ENCODE results near the gene TSPAN4. TPM values are rescaled to one million over a fixed set of nuclear protein-coding genes. Genes with fewer than 3 reads are reported as not detected.
A peak's percentile ranks its signal among the peaks of the same experiment; 100 is the strongest.

Gene TSPAN4
- total and polyA plus RNA-seq, 10 donors = 32.1 to 140 (median 107) TPM

GRCh38 chr11:830295-831117 lies 12.1 kb upstream of the TSPAN4 start:
- H3K36me3 ChIP-seq = peaks cover 0 to 5% (median 0%) of the 10 kb centered on the region in 6 donors
- no peaks in the 10 kb centered on the region for H3K9me3 ChIP-seq
- peaks cover 0 to 88% (median 22%) of the 10 kb centered on the region in 7 donors for H3K27me3 ChIP-seq (replicated peaks in 1 of 7)
- peak overlapping the region in 5 of 8 donors; percentile 77 to 88 (median 86) for H3K27ac ChIP-seq
- H3K4me3 ChIP-seq = peak overlapping the region; percentile 29 to 74 (median 43)
- 1 to 8% (median 3%) methylated on average over 39 to 78 of the region's 78 CpGs for WGBS, 5 donors
- H3K4me1 ChIP-seq = peaks cover 59 to 97% (median 92%) of the 10 kb centered on the region in 6 donors
- TF ChIP-seq POLR2A (IDR thresholded peaks at IDR 0.05) = no peak
- TF ChIP-seq POLR2AphosphoS5 (IDR thresholded peaks at IDR 0.05) = peak; percentile 8 to 46 (median 36)
- DNase-seq = peak; percentile 93
- intact Hi-C loops (cut with DNase I; ENCODE audit: low total_unique reads) = no loop called here

DNA sequence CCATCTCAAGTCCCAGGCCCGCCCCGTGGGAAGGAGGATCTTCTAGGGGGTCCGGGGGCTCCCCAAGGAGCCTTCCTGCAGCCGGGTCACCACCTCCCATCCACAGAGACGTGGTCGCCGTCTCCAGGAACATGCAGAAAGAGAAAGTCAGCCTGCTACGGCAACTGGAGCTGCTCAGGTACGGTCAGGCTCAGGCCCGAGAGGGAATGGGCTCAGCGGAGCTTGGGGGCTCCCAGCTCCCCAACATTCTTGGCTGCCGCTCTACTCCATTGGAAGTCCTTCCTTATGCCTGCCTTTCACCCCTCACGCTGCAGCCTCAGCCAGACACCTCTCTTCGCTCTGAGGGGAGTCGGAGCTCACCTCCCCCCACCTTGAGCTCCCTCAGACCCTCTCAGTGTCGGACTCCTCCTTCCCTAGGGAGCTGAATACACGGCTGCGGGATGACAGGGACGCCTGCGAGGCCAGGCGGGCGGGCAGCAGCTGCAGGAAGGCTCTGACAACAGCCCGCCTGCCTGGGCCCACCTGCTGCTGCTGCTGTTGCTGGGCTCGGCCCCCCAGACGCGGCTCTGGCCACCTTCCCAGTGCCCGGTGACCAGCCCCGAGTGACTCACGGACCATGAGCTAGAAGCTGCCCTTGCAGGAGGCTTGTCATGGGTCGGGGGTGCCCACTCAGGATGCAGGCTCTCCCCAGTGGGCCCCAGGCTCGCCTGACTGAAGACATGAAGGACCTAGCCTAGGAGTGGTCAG lies 11.4 kb upstream of the TSPAN4 start:
- H3K27me3 ChIP-seq (replicated peaks in 1 of 7) = peaks cover 0 to 88% (median 22%) of the 10 kb centered on the region in 7 donors
- WGBS, 5 donors = 65 to 79% (median 72%) methylated on average over 24 to 31 of the region's 31 CpGs
- H3K4me3 ChIP-seq = peak overlapping the region in 7 of 8 donors; percentile 29 to 74 (median 43)
- no peaks in the 10 kb centered on the region for H3K9me3 ChIP-seq
- intact Hi-C loops (cut with DNase I; ENCODE audit: low total_unique reads) = no loop called here
- H3K27ac ChIP-seq = no peak overlapping the region
- no peak for DNase-seq
- peaks cover 57 to 96% (median 90%) of the 10 kb centered on the region in 6 donors for H3K4me1 ChIP-seq
- peaks cover 0 to 6% (median 0%) of the 10 kb centered on the region in 6 donors for H3K36me3 ChIP-seq
- TF ChIP-seq POLR2A (IDR thresholded peaks at IDR 0.05) = no peak
- TF ChIP-seq POLR2AphosphoS5 (IDR thresholded peaks at IDR 0.05) = no peak

DNA sequence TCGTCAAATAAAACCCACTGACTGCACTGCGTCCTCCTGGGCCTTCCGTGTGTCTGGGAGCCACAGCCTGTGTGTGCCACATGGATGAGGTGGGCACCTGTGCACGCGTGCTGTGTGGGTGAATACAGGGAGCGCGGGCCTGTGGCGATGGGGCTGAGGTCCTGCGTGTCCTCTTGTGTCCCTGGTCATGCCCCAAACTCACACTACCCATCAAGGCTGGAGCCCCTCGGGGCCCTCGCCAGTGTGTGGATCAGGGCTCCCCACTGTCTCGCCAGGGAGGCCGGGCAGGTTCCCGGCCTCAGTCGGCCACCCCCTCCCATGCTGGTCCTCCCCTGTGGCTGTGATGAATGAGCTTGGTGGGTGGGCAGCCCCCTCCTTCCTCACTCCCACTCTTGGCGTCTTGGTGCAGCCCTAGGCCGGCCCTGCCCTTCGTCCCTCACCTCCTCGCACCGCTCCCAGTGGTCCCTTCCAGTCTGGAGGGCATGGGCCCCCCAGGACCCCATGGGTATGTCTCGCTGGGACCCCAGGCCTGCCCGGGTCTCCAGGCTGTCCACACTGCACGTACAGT lies 10.6 kb upstream of the TSPAN4 start:
- Histone ChIP-seq H3K27me3 (replicated peaks in 1 of 7) (peaks cover 0 to 84% (median 22%) of the 10 kb centered on the region in 7 donors), H3K27ac (peak overlapping the region in 5 of 8 donors; percentile 78 to 87 (median 81)), H3K4me1 (peaks cover 52 to 96% (median 84%) of the 10 kb centered on the region in 6 donors), H3K36me3 (peaks cover 0 to 13% (median 6%) of the 10 kb centered on the region in 6 donors), H3K4me3 (peak overlapping the region in 6 of 8 donors; percentile 36 to 83 (median 63)), H3K9me3 (no peaks in the 10 kb centered on the region)
- DNase-seq = no peak
- intact Hi-C loops (cut with DNase I; ENCODE audit: low total_unique reads) = no loop called here
- no peak for TF ChIP-seq POLR2AphosphoS5 (IDR thresholded peaks at IDR 0.05)
- no peak for TF ChIP-seq POLR2A (IDR thresholded peaks at IDR 0.05)
- TF ChIP-seq CTCF (IDR thresholded peaks at IDR 0.05 in 8 of 11, conservative IDR thresholded peaks at IDR 0.05 in 3 of 11) = no peak
- WGBS, 5 donors = 77 to 85% (median 78%) methylated on average over 7 to 23 of the region's 23 CpGs

- TF ChIP-seq POLR2AphosphoS5 (IDR thresholded peaks at IDR 0.05) (peak; percentile 4 to 51 (median 20)), CTCF (IDR thresholded peaks at IDR 0.05 in 8 of 11, conservative IDR thresholded peaks at IDR 0.05 in 3 of 11) (peak in 3 of 11 experiments; percentile 26 to 37 (median 37)), POLR2A (IDR thresholded peaks at IDR 0.05) (no peak)
- Histone ChIP-seq H3K4me3 (peak within 1 kb of the TSS; percentile 55 to 83 (median 60)), H3K36me3 (peaks cover 0 to 19% (median 11%) of the 10 kb centered on the region in 6 donors), H3K27me3 (replicated peaks in 1 of 7) (peaks cover 0 to 79% (median 22%) of the 10 kb centered on the region in 7 donors), H3K9me3 (no peaks in the 10 kb centered on the region), H3K27ac (peak within 1 kb of the TSS; percentile 6 to 87 (median 78)), H3K4me1 (peaks cover 50 to 96% (median 82%) of the 10 kb centered on the region in 6 donors)
- peak; percentile 89 for DNase-seq
- intact Hi-C loops (cut with DNase I; ENCODE audit: low total_unique reads) = no loop called here
- 2 to 6% (median 4%) methylated on average over 14 to 64 of the region's 67 CpGs for WGBS, 5 donors
Measured at GRCh38 chr11:832529-833113, 10.0 kb upstream of the TSPAN4 start, which contains the start of gene CD151. TSS of gene CD151 (plus strand) at chr11:832952. CDS start at chr11:836070, 3,118 bp downstream.

All from spleen (tissue), 11 donors.